HG03196 (cell line): ENCODE measurements around the gene DBT.
"Not testable (repeated sequence)": the region's sequence is repeated elsewhere in the genome, so short reads cannot be mapped to it uniquely, and the experiment has no call there.

Source experiments
- ATAC-seq: cut with Tn5 transposase; IDR thresholded peaks from one replicate; pipeline ENCODE4 v1.9.1; 2021; ENCODE audit not compliant: unreplicated experiment

DBT gene

GRCh38 chr1:100200060-100200459 is 49.6 kb downstream of the DBT start:
- ATAC-seq, result not testable (repeated sequence)

- no peak for ATAC-seq
These were observed 51.0 kb downstream of the DBT start for GRCh38 chr1:100198596-100198995.

GRCh38 chr1:100188617-100189016 is 61.0 kb downstream of the DBT start:
- no peak for ATAC-seq

- ATAC-seq, result no peak
These were observed 61.7 kb downstream of the DBT start for GRCh38 chr1:100187912-100188311.

GRCh38 chr1:100184536-100184935 is 65.1 kb downstream of the DBT start:
- peak; percentile 66 for ATAC-seq

GRCh38 chr1:100183370-100183769 is 66.3 kb downstream of the DBT start:
- ATAC-seq, result no peak

GRCh38 chr1:100178091-100178490 is 71.5 kb downstream of the DBT start, which contains the start of gene LRRC39:
Gene LRRC39 (minus strand): TSS chr1:100178256. CDS start chr1:100168516, 9,740 bp downstream.
- no peak for ATAC-seq

- ATAC-seq, result no peak
These were observed 72.2 kb downstream of the DBT start for GRCh38 chr1:100177295-100178041.

- no peak for ATAC-seq
These were observed 81.6 kb downstream of the DBT start for GRCh38 chr1:100168051-100168450.

GRCh38 chr1:100164702-100165101 is 84.9 kb downstream of the DBT start:
- ATAC-seq, result no peak

- ATAC-seq, result no peak
These were observed 85.4 kb downstream of the DBT start for GRCh38 chr1:100164216-100164615.

GRCh38 chr1:100162881-100163280 is 86.8 kb downstream of the DBT start:
- ATAC-seq, result no peak

GRCh38 chr1:100152271-100152670 is 97.4 kb downstream of the DBT start:
- ATAC-seq, result no peak

GRCh38 chr1:100151679-100152078 is 98.0 kb downstream of the DBT start:
- ATAC-seq, result no peak

GRCh38 chr1:100147875-100148274 is 101.8 kb downstream of the DBT start:
- ATAC-seq, result no peak

GRCh38 chr1:100146958-100147357 is 102.7 kb downstream of the DBT start:
- ATAC-seq, result no peak

GRCh38 chr1:100145116-100145515 is 104.5 kb downstream of the DBT start:
- ATAC-seq, result no peak

GRCh38 chr1:100142343-100142742 is 107.3 kb downstream of the DBT start:
- ATAC-seq, result no peak

GRCh38 chr1:100141192-100141591 is 108.4 kb downstream of the DBT start:
- no peak for ATAC-seq

GRCh38 chr1:100137602-100138001 is 112.0 kb downstream of the DBT start:
- no peak for ATAC-seq
